GM19239 (cell line): ENCODE measurements around the gene DSCAML1.

Source experiments
- DNase-seq: peaks from one replicate; pipeline ENCODE4 v3.0.0; 2011; ENCODE audit warnings: low spot score; ENCODE audit not compliant: insufficient read length
- FAIRE-seq: peaks from 2 replicates; lab custom pipeline; 2011; peaks lifted over from hg19 to GRCh38; lab: Jason Lieb, UNC

Gene DSCAML1

DNA sequence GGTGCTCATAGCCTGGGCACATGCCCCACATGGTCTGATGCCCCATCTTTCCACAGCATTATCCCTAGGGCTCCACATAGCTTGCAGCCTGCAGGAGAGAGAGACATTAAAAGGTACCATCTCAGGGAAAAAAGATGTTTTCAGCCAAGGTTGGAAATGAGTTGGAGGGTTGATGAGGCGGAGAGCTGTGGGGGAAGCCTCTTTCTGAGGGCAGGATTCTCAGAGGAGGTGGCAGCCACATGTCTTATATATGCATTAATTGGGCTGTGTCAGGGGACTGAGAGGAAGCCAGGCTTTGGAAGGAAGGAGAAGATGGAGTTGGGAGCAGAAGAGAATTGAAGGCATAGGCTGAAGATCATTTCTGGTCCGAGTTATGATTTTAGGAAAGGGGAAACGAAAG lies 411.5 kb downstream of the DSCAML1 start:
- FAIRE-seq (no peak), DNase-seq (no peak)

DNA sequence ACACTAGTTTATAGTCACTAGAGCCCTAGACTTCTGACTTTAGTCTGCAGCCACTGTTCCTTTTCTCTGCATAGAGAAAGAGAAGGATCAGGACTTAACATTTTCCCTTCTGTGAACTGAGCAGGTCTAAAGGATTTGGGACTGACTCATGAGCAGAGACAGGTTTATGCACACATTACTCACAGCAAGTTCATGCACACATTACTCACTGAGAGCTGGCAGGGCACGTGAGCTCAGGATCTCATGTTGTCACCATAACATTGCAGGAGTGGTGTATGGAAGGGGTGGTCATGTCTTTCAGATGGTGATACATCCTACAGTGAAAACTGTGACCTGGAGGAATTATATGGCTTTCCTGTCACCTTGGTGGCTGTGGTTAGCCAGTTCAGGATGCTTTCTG lies 413.0 kb downstream of the DSCAML1 start:
- FAIRE-seq (no peak), DNase-seq (no peak)

DNA sequence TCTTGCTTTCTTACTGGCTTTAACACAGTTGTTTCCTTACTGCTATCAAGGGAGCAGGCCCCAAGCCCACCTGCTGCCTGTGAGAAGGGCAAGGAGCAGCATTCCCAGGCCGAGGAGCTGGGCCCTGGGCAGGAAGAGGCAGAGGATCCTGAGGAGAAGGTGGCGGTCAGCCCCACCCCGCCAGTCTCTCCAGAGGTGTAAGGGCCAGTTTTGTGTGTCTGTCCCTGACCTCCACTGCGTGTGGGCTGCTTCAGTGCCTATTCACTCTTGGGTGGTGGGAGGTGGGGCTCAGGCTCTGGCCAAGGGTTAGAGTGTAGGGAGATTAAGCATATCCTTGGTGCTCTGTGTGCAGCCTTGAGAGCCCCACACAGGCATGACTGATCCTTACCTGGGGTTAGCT lies 414.3 kb downstream of the DSCAML1 start:
- no peak for FAIRE-seq
- no peak for DNase-seq

DNA sequence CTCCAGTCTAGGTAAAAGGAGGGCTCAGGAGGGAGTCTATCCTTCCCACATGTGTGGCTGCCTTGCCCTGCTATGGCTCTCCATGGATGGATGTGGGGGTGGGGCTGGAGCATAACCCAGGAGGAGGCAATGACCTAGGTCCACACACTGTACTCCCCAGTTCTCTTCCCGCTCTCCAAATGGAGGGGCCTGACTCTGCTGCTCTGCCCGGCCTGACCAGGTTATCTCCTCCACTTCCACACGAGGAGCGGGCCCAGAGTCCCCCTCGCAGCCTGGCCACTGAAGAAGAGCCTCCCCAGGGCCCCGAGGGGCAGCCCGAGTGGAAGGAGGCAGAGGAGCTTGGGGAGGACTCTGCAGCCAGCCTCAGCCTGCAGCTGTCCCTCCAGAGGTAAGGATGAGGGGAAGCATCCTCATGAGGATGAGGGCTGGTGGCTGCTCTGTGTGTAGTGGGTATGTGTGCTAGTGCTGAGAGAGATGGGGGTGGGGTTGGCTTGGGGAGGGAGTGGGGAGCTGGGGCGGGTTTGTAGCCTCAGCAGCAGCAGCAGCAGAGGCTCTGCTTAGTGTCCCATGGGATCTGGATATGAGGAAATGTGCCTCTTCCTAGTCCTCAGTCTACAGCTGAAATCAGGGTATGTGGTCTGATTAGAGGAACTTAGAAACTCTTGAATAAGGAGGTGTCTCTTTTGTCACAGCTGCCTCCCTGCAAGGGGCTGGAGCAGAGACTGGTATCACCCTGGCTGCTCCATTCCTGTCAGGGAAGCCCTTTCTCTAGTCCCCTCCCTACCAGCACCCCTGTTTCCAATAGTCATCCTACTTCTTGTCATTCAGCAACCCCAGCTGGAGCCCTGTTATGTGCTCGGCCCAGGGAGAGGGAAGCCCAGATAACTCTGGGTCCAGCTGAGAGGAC lies 415.3 kb downstream of the DSCAML1 start:
- DNase-seq (no peak), FAIRE-seq (no peak)

DNA sequence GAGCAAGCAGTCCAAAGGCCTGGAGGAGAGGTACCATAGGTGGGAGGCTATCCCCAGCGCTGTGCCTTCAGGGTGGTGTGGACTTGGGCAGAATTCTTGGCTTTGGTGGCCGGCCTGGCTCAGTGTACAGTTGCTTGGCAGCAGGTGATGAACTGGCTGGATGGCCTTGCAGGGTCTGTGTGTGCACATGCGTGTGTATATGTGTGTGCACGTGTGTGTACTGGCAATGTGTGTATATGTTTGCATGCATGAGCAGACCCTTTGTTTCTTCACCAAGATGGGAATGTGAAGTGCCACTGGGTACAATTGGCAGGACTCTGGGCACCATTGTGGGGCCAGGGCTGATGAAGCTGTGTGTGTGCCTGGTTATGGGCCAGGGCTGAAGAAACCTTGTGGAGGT lies 416.3 kb downstream of the DSCAML1 start:
- DNase-seq (no peak), FAIRE-seq (no peak)

DNA sequence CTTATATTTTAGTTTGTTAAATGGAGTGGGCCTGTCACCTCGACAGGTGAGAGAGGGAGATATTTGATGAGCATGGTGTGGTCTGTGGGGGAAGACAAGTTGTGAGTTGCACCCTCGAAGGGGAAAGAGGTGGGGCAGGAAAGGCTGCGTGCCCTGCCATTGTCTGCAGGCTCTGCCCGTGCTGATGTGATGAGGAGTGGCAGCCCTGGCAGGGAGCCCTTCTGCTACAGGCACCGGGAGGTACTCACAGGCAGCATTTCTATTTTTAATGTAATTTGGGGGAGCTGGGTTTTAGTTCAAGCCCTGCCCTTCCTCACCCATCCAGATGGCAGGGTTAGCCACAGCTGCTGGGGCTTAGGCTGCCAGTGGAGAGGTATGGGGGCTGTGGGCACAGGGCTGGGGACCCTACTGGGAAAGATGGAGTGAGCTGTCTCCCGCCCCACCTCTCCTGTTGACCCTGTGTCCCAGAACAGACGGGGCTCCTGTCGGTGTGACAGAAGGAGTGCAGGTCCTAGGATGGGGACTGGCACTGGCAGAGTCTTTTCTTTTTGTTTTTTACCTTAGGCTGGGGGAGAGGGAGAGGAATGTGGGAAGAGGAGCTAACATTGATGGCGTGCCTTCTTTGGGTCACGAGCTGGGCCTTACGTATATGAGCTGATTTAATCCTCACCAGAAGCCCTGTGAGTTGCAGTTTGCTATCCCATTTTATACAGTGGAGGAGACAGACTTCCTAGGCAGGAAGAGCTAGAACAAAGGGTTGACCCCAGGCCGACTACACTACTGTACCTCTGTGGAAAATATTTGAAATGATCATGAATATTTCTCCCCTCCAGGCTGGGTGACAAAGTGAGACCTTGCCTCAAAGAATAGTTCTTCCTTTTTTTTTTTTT lies 417.8 kb downstream of the DSCAML1 start:
- DNase-seq: no peak
- FAIRE-seq: no peak
